SK-N-SH (cell line): ENCODE data around the gene TMEM209.

Source experiments
- CHD2 ChIP-seq: fragments of 150-350 bp; IDR thresholded peaks from 2 replicates; pipeline ENCODE4 v1.6.1; 2018; ENCODE audit warnings: low read length; ENCODE audit not compliant: partially characterized antibody
- EZH2phosphoT487 ChIP-seq: fragments of 200-600 bp; sonication (generic); IDR thresholded peaks from 2 replicates; pipeline ENCODE4 v1.6.1; 2017; ENCODE audit warnings: low read depth, mixed run types, mild to moderate bottlenecking, antibody characterized with exemption, moderate library complexity, borderline replicate concordance
- POLR2AphosphoS5 ChIP-seq: IDR thresholded peaks from 2 replicates; pipeline ENCODE4 v1.6.1; 2012; ENCODE audit warnings: low read depth, low read length
- TAF1 ChIP-seq: IDR thresholded peaks from 2 replicates; pipeline ENCODE4 v1.6.1; 2012; ENCODE audit warnings: low read depth, mild to moderate bottlenecking, low read length, moderate library complexity, borderline replicate concordance

DNA sequence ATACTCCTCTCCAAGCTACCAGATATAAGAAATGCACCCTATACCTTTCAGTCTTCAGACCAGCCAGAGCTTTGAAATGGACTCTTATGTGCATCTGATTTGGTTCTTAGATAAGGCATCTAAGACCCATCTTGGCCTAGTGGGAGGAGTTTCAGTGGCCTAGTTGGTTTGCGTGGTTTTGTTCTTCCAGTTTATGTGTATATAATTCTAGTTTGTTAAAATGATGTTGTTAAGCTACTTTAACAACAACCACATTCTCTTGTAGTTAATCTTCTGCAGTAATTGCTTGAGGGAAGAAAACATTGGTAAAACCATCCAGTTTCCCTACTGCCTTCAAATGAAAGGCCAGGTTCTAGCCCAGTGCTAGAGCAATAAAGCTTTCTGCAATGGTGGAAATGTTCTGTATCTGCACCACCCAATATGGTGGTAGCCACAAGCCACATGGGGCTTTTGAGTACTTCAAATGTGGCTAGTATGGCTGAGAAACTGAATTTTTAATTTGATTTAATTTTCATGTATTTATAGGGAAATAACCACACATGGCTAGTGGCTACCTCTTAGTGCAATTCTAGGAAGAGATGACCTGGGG, 68.5 kb downstream of the TMEM209 start:
- TF ChIP-seq POLR2AphosphoS5 (no peak), TAF1 (no peak), EZH2phosphoT487 (no peak), CHD2 (no peak)
